DMS79 treated with DMSO at 0.1 percent for 48 hours (cell line): ENCODE measurements around the gene POLR2F.
"Not testable (repeated sequence)": the region's sequence is repeated elsewhere in the genome, so short reads cannot be mapped to it uniquely, and the experiment has no call there.

Source experiments
- DNase-seq: peaks from one replicate; lab custom pipeline; 2025; lab: John Stamatoyannopoulos, UW

POLR2F gene

DNA sequence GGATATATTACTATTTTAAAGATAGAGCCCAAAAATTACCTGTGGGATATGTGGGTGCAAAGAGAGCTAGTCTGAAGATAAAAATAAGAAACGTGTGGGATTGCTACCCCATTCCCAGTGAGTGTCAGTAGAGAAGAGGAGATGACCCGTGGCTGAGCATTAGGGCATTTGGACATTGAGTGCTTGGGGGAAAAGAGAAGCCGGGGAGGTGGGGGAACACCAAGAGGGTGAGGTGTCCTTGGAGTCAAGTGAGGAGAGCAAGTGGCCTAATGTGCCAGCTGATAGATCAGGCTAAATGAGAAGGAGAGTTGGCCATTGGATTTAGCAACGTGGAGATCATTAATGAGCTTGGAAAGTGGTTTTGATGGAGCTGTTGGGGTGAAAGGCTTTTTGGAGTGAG, 1.2 kb downstream of the POLR2F start:
- no peak for DNase-seq

DNA sequence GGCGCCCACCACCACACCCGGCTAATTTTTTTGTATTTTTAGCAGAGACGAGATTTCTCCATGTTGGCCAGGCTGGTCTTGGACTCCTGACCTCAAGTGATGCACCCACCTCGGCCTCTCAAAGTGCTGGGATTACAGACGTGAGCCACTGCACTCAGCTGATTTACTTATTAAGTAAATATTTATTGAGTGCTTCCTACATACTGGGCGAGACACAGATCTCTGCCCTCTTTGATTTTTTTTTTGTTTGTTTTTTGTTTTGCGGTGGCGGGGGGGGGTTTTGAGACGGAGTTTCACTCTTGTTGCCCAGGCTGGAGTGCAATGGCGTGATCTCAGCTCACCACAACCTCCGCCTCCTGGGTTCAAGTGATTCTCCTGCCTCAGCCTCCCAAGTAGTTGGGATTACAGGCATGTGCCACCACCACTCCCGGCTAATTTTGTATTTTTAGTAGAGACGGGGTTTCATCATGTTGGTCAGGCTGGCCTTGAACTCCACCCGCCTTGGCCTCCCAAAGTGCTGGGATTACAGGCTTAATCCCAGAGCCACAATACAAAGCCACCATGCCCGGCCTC, 2.4 kb downstream of the POLR2F start:
- DNase-seq, result not testable (repeated sequence)

GRCh38 chr22:37957232-37957631, 3.7 kb downstream of the POLR2F start:
- no peak for DNase-seq

GRCh38 chr22:37959231-37959825, 5.8 kb downstream of the POLR2F start:
- no peak for DNase-seq

- no peak for DNase-seq
These were observed 7.6 kb downstream of the POLR2F start for GRCh38 chr22:37961062-37961461.

- DNase-seq, result no peak
These were observed 12.6 kb downstream of the POLR2F start for GRCh38 chr22:37965940-37966664.

DNA sequence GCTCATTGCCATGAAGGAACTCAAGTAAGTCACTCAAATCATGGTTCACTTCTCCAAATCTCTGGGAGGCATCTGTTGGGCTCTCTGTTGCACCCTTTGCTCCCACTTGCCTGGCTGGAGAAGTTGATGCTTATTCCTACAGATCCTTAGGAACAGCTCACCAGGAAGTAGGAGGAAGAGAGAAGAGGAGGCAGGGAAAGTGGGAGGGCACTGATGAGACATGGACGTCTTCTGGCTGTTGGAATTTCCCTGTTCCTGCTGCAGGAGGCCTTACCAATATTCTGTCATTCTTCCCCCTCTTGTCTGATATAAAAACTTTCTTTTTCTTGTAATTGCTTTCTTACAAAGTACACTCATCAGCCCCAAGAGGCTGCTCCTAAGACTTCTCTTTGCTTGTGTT, 13.6 kb downstream of the POLR2F start:
- DNase-seq, result no peak

DNA sequence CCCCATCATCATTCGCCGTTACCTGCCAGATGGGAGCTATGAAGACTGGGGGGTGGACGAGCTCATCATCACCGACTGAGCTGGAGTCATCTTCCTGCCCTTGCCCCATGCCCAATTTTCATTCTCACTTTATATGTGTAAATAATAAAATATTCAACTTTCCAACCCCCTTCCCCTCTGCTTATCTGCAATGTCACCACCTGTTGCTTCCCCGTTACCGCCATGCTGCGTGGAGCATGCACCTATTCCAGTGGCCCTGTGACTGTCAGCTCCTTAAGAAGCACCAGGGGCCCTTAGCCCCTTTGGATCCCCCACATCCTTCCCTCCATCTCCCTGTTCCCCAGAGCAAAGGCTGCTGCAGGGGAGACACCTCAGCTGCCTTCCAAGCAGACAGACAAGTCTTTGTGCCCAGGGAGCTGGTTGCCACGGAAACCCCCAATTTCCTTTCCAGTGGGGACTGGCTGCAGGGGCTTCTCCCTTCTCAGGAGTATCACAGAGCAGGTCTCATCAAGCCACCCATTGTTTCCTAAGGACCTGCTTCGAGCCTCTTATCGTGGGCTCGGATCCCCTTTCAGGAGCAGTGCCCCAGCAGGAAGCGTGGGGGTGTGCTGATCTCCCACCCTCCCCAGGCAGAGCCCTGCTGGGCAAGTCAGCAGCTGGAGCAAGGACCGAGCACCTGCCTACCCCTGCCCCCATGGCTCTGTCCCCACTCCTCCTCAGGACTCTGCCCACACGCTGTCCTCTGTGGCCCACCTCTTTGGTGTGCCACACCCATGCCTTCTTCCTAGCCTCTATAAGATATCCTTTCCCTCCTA, 14.3 kb downstream of the POLR2F start:
- DNase-seq, result no peak

GRCh38 chr22:37968452-37969251, 15.2 kb downstream of the POLR2F start:
- no peak for DNase-seq

- DNase-seq, result no peak
These were observed 17.4 kb downstream of the POLR2F start for GRCh38 chr22:37970864-37971263.

DNA sequence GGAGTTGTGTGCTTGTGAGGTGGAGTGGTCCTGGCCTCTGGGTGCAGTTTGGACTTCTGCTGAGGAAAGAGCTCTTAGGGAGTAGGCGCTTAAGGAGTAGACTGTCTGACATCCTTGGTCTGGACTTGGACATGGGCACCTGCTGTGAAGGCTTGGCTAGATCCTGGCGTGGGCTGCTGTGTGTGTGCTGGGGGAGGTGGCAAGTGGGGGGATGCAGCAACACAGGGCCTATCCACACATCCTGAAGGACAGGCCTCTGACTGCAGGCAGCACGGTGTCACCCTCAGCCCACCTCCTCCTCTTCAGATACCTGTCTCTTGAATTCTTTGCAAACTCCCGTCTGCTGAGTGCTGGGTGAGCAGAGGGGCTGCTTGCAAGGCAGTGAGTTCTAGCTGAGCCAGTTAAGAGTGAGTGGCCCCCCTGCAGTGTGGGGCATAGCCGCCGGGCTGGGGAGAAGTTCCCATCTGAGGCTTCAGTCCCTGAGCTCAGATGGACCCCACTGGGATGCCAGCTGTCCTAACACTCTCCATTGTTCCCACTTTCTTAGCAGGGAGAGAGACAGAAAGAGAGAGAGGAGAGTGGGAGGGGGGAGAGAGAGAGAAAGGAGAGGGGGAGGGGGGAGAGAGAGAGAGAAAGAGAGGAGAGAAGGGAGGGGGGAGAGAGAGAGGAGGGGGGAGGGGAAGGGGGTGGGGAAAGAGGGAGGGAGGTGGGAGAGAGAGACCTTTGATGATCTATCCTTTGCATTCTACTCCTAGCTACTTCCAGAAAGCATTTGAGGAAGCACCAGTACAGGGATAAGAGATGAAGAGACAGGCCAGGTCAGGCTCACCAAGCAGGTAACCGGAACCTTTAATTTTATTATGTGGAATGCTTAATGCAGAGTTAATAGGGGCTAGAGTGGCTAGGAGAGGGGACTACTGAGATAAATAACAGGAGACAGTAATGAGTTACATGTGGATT, 18.3 kb downstream of the POLR2F start:
- DNase-seq, result no peak

DNA sequence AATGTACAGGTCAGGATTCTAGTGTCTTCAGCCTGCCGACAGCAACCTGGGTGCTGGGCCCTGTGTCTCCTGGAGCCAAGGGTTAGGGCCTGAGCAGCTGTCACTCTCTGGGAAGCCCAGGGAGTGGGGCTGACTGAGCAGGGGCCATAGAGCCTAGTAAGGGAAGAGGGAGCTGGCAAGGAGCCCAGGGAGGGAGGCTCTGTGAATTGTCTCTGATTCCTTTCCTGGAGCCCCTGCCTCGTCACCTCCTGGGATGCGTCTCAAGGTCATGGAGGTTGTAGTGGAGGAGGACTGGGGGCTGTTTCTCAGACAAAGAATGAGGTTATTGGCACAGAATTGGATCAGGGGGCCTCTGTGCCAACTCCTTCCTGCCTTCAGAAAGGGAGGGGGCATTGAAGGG, 19.0 kb downstream of the POLR2F start:
- peak; percentile 2 for DNase-seq

- no peak for DNase-seq
These were observed 20.0 kb downstream of the POLR2F start for GRCh38 chr22:37973271-37974170.

GRCh38 chr22:37975153-37975552, 21.7 kb downstream of the POLR2F start:
- DNase-seq, result no peak

- DNase-seq, result not testable (repeated sequence)
These were observed 22.5 kb downstream of the POLR2F start for GRCh38 chr22:37976022-37976421.

- DNase-seq, result no peak
These were observed 23.0 kb downstream of the POLR2F start for GRCh38 chr22:37976547-37976946.

DNA sequence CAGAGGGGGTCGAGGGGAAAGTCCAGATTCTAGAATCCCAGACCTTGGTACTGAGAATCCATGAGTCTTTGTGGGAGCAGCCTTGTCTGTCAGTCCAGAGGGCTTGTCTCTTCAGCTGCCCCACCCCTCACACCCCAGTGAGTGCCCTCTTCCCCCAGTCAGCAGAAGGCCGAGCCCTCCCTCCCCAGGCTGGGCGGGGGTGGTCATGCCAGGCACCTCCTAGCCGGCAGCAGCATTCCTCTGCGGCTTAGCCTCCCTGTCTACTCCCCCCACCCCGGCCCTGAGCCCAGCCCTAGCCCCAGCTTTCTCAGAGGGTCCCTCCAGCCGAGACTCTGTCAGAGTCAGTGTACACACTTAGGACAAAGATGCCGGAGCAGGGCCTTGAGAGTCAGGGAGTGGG, 26.3 kb downstream of the POLR2F start:
- DNase-seq, result no peak

- DNase-seq, result no peak
These were observed 27.9 kb downstream of the POLR2F start for GRCh38 chr22:37981282-37982011.
